ENCODE data around the gene COLEC11.

DNA sequence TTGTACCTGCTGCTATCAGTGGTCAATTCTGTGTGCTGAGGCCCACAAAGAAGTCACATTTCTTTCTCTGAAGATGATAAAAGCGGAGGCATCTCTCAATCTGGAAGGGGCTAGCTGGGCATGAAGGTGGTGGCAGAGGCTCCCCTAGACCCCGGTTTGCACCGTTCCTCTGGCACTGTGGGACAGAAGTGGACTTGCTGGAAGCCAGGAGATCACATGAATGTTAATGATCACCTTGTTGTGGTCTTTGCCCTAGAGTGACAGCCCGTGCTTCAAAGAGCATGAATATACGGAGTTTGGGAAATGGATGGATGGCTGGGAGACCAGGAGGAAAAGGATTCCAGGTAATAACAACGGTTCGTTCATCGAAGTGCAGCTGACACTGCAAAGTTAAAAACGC is 83.3 kb downstream of the COLEC11 start:
- TF ChIP-seq, protein P1, sequence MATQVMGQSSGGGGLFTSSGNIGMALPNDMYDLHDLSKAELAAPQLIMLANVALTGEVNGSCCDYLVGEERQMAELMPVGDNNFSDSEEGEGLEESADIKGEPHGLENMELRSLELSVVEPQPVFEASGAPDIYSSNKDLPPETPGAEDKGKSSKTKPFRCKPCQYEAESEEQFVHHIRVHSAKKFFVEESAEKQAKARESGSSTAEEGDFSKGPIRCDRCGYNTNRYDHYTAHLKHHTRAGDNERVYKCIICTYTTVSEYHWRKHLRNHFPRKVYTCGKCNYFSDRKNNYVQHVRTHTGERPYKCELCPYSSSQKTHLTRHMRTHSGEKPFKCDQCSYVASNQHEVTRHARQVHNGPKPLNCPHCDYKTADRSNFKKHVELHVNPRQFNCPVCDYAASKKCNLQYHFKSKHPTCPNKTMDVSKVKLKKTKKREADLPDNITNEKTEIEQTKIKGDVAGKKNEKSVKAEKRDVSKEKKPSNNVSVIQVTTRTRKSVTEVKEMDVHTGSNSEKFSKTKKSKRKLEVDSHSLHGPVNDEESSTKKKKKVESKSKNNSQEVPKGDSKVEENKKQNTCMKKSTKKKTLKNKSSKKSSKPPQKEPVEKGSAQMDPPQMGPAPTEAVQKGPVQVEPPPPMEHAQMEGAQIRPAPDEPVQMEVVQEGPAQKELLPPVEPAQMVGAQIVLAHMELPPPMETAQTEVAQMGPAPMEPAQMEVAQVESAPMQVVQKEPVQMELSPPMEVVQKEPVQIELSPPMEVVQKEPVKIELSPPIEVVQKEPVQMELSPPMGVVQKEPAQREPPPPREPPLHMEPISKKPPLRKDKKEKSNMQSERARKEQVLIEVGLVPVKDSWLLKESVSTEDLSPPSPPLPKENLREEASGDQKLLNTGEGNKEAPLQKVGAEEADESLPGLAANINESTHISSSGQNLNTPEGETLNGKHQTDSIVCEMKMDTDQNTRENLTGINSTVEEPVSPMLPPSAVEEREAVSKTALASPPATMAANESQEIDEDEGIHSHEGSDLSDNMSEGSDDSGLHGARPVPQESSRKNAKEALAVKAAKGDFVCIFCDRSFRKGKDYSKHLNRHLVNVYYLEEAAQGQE (IDR thresholded peaks at IDR 0.05; ENCODE audit: low read depth, low read length) = no peak
- TF ChIP-seq, protein P2, sequence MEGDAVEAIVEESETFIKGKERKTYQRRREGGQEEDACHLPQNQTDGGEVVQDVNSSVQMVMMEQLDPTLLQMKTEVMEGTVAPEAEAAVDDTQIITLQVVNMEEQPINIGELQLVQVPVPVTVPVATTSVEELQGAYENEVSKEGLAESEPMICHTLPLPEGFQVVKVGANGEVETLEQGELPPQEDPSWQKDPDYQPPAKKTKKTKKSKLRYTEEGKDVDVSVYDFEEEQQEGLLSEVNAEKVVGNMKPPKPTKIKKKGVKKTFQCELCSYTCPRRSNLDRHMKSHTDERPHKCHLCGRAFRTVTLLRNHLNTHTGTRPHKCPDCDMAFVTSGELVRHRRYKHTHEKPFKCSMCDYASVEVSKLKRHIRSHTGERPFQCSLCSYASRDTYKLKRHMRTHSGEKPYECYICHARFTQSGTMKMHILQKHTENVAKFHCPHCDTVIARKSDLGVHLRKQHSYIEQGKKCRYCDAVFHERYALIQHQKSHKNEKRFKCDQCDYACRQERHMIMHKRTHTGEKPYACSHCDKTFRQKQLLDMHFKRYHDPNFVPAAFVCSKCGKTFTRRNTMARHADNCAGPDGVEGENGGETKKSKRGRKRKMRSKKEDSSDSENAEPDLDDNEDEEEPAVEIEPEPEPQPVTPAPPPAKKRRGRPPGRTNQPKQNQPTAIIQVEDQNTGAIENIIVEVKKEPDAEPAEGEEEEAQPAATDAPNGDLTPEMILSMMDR (IDR thresholded peaks at IDR 0.05 in 2 of 3, conservative IDR thresholded peaks at IDR 0.05 in 1 of 3; ENCODE audit: control insufficient read depth in 2 of 3, extremely low read depth in 1 of 3, insufficient read depth in 1 of 3, low read depth in 3 of 3, low read length in 3 of 3) = no peak
- TF ChIP-seq EZH2 (IDR thresholded peaks at IDR 0.05; ENCODE audit: borderline replicate concordance, control insufficient read depth, low read depth, low read length) (no peak), BCL11A (IDR thresholded peaks at IDR 0.05; ENCODE audit: low read depth, low read length) (no peak), CBFB (IDR thresholded peaks at IDR 0.05; ENCODE audit: low read depth) (no peak)
- TF ChIP-seq, protein P3, sequence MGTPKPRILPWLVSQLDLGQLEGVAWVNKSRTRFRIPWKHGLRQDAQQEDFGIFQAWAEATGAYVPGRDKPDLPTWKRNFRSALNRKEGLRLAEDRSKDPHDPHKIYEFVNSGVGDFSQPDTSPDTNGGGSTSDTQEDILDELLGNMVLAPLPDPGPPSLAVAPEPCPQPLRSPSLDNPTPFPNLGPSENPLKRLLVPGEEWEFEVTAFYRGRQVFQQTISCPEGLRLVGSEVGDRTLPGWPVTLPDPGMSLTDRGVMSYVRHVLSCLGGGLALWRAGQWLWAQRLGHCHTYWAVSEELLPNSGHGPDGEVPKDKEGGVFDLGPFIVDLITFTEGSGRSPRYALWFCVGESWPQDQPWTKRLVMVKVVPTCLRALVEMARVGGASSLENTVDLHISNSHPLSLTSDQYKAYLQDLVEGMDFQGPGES (IDR thresholded peaks at IDR 0.05) = no peak
- TF ChIP-seq, protein P4, sequence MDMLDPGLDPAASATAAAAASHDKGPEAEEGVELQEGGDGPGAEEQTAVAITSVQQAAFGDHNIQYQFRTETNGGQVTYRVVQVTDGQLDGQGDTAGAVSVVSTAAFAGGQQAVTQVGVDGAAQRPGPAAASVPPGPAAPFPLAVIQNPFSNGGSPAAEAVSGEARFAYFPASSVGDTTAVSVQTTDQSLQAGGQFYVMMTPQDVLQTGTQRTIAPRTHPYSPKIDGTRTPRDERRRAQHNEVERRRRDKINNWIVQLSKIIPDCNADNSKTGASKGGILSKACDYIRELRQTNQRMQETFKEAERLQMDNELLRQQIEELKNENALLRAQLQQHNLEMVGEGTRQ (IDR thresholded peaks at IDR 0.05; ENCODE audit: borderline replicate concordance, low read depth, low read length) = no peak
- TF ChIP-seq, protein P5, sequence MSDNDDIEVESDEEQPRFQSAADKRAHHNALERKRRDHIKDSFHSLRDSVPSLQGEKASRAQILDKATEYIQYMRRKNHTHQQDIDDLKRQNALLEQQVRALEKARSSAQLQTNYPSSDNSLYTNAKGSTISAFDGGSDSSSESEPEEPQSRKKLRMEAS (IDR thresholded peaks at IDR 0.05; ENCODE audit: low read depth, low read length) = no peak

Measured in GM12878 (cell line).